Breast epithelium (tissue), 4 donors: ENCODE results near the gene SEC24C. TPM values are rescaled to one million over a fixed set of nuclear protein-coding genes. Genes with fewer than 3 reads are reported as not detected.

ENCODE experiments used
- DNase-seq, 2 donors: peaks; one replicate each; pipeline ENCODE4 v3.0.0-alpha.2; 2019; ENCODE audit warnings: low spot score in 2 of 2
- H3K27ac ChIP-seq, 2 donors: fragments of 200-600 bp; sonication (generic) in 1 of 2; one replicate each; pipeline ENCODE4 v1.5.1; 2016 to 2019; ENCODE audit warnings: mild to moderate bottlenecking in 1 of 2
- H3K27me3 ChIP-seq, 2 donors: fragments of 200-600 bp; sonication (generic) in 1 of 2; one replicate each; pipeline versions ENCODE4 v1.5.1 to v1.6.0; 2017 to 2019; ENCODE audit warnings: control low read depth in 1 of 2, mild to moderate bottlenecking in 1 of 2
- H3K36me3 ChIP-seq: fragments of 200-600 bp; one replicate; pipeline ENCODE4 v1.5.1; 2019
- H3K4me1 ChIP-seq, 2 donors: fragments of 200-600 bp; sonication (generic); one replicate each; pipeline ENCODE4 v1.5.1; 2016 to 2019; ENCODE audit warnings: control low read depth in 1 of 2
- H3K4me3 ChIP-seq, 3 donors: fragments of 200-600 bp; sonication (generic); 1 replicate in 2 of 3; 2 replicates in 1 of 3; pipeline ENCODE4 v1.5.1; 2016 to 2019; ENCODE audit warnings: mild to moderate bottlenecking in 3 of 3, moderate library complexity in 2 of 3
- H3K9me3 ChIP-seq, 2 donors: fragments of 200-600 bp; sonication (generic) in 1 of 2; one replicate each; pipeline ENCODE4 v1.5.1; 2016 to 2019; ENCODE audit warnings: control low read depth in 1 of 2
- POLR2A ChIP-seq: fragments of 450-650 bp; IDR thresholded peaks from one replicate; pipeline ENCODE4 v1.6.1; 2016; ENCODE audit warnings: antibody characterized with exemption, mild to moderate bottlenecking, moderate library complexity
- POLR2AphosphoS5 ChIP-seq, 3 donors: sonication (generic); formaldehyde crosslinking; IDR thresholded peaks; one replicate each; pipeline ENCODE4 v1.6.1; 2017; ENCODE audit warnings: antibody characterized with exemption in 3 of 3
- intact Hi-C: fragments of 100-400 bp; cut with DNase I; formaldehyde crosslinking; loops from one replicate; pipeline ENCODE4 v1.15.1; 2023; ENCODE audit warnings: low total_unique reads
- total RNA-seq, 3 donors: library from RNA; depleted of rRNA; stranded (reverse); fragments of >200 nt; gene quantifications; one replicate each; pipeline ENCODE4 v1.1.0, GENCODE V29; 2016
- TF ChIP-seq, protein P1 (sequence below), 3 donors: fragments of 450-650 bp; IDR thresholded peaks; one replicate each; pipeline ENCODE4 v1.5.1; 2016 to 2017; ENCODE audit warnings: antibody characterized with exemption in 3 of 3, mild to moderate bottlenecking in 3 of 3, moderate library complexity in 3 of 3

SEC24C gene
- total RNA-seq, 3 donors from 2014 or later = 33.9 to 57.7 (median 50.1) TPM

DNA sequence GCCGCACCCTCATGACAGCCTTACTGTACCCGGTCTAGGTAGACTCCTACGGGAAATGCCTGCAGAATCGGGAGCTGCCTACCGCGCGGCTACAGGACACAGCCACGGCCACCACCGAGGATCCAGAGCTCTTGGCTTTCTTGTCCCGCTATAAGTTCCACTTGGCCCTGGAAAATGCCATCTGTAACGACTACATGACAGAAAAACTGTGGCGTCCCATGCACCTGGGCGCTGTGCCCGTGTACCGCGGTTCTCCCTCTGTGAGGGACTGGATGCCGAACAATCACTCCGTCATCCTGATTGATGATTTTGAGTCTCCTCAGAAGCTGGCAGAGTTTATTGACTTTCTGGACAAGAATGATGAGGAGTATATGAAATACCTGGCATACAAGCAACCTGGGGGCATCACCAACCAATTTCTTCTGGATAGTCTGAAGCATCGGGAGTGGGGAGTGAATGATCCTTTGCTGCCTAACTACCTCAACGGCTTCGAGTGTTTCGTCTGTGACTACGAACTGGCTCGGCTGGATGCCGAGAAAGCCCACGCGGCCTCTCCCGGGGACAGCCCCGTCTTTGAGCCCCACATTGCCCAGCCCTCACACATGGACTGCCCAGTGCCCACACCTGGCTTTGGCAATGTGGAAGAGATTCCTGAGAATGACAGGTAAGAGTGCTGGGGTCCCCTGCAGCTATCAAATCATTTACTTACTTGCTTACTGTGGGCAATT lies 29.1 kb downstream of the SEC24C start:
- Histone ChIP-seq H3K4me1 (peaks cover 4 to 26% of the 10 kb centered on the region in 2 donors), H3K27ac (peak overlapping the region; percentile 95 to 100), H3K36me3 (no peaks in the 10 kb centered on the region), H3K9me3 (no peaks in the 10 kb centered on the region), H3K4me3 (peak overlapping the region; percentile 90 to 99 (median 96)), H3K27me3 (no peaks in the 10 kb centered on the region)
- DNase-seq = no peak
- intact Hi-C loops = no loop called here
- TF ChIP-seq POLR2A (no peak), POLR2AphosphoS5 (IDR thresholded peaks at IDR 0.05) (no peak)
- TF ChIP-seq, protein P1, sequence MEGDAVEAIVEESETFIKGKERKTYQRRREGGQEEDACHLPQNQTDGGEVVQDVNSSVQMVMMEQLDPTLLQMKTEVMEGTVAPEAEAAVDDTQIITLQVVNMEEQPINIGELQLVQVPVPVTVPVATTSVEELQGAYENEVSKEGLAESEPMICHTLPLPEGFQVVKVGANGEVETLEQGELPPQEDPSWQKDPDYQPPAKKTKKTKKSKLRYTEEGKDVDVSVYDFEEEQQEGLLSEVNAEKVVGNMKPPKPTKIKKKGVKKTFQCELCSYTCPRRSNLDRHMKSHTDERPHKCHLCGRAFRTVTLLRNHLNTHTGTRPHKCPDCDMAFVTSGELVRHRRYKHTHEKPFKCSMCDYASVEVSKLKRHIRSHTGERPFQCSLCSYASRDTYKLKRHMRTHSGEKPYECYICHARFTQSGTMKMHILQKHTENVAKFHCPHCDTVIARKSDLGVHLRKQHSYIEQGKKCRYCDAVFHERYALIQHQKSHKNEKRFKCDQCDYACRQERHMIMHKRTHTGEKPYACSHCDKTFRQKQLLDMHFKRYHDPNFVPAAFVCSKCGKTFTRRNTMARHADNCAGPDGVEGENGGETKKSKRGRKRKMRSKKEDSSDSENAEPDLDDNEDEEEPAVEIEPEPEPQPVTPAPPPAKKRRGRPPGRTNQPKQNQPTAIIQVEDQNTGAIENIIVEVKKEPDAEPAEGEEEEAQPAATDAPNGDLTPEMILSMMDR (IDR thresholded peaks at IDR 0.05) = no peak

DNA sequence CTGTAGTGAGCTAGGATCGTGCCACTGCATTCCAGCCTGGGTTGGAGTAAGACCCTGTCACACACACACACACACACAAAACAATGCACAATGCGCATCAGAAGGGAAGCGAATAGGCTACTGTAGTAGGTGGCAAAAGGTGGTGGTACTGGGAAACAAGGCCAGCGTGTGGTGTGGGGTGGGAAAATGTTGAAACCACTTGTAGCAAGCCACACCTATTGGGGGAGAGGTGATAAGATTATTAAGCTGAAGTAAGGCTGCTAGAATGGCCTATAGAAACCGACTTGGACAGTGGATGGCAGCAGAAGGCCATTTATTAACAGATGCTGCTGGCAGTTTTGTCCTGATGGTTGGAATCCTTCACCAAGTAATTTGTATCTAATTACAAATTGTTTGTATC lies 30.5 kb downstream of the SEC24C start:
- no peaks in the 10 kb centered on the region for H3K27me3 ChIP-seq
- H3K4me1 ChIP-seq = peaks cover 4 to 26% of the 10 kb centered on the region in 2 donors
- H3K9me3 ChIP-seq = no peaks in the 10 kb centered on the region
- no peak for DNase-seq
- H3K27ac ChIP-seq = no peak overlapping the region
- intact Hi-C loops = no loop called here
- no peaks in the 10 kb centered on the region for H3K36me3 ChIP-seq
- peak overlapping the region in 2 of 3 donors; percentile 90 to 99 for H3K4me3 ChIP-seq
- no peak for TF ChIP-seq POLR2AphosphoS5 (IDR thresholded peaks at IDR 0.05)
- TF ChIP-seq, protein P1 (IDR thresholded peaks at IDR 0.05) = no peak
- no peak for TF ChIP-seq POLR2A

DNA sequence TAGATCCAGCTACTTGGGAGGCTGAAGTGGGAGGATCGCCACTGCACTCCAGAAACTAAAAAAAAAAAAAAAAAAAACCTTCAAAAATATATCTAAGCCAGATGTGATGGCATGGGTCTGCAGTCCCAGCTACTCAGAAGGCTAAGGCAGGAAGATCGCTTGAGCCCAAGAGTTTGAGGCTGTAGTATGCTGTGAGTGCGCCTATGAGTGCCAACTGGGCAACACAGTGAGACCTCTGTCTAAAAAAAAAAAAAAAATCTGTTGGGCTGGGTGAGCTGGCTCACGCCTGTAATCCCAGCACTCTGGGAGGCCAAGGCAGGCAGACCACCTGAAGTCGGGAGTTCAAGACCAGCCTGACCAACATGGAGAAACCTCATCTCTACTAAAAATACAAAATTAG lies 34.8 kb downstream of the SEC24C start:
- no peaks in the 10 kb centered on the region for H3K9me3 ChIP-seq
- no peak overlapping the region for H3K27ac ChIP-seq
- no peak for DNase-seq
- no peaks in the 10 kb centered on the region for H3K27me3 ChIP-seq
- H3K4me3 ChIP-seq = no peak overlapping the region
- TF ChIP-seq POLR2AphosphoS5 (IDR thresholded peaks at IDR 0.05) (no peak), POLR2A (no peak)
- TF ChIP-seq, protein P1 (IDR thresholded peaks at IDR 0.05) = no peak
- intact Hi-C loops = no loop called here
- H3K36me3 ChIP-seq = no peaks in the 10 kb centered on the region
- H3K4me1 ChIP-seq = peaks cover 3 to 31% of the 10 kb centered on the region in 2 donors

DNA sequence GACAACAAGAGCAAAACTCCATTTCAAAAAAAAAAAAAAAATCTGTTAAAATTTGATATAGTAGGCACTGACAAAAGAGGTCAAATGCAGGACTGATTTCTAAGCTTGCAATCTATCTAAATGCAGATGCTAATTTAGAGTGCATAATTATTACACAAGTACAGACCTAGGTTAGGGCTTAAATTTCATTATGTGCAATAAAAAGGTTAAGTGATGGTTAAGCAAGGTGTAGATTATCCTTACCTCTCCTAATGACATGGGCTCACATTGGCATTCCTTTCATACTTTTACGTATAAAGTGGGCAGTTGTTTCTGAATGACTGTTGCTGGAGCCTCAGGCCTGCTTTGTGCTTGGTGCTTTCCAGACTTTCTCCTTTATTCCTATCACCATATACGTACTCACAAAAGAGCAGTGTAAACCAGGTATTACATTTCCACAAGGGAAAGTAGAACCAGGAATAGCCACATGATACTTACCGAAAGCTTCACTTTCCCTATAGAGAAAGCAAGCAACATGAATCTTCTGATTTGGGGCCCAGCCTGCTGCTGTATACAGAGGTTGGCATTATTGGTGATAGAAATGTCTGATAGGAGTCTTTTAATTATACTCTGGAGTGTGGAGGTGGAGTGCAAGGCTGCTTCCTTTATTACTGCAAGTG lies 35.5 kb downstream of the SEC24C start:
- Histone ChIP-seq H3K27ac (no peak overlapping the region), H3K36me3 (no peaks in the 10 kb centered on the region), H3K4me3 (no peak overlapping the region), H3K27me3 (no peaks in the 10 kb centered on the region), H3K4me1 (peaks cover 3 to 25% of the 10 kb centered on the region in 2 donors), H3K9me3 (no peaks in the 10 kb centered on the region)
- intact Hi-C loops = no loop called here
- TF ChIP-seq POLR2AphosphoS5 (IDR thresholded peaks at IDR 0.05) = no peak
- TF ChIP-seq, protein P1 (IDR thresholded peaks at IDR 0.05) = no peak
- TF ChIP-seq POLR2A = no peak
- no peak for DNase-seq

DNA sequence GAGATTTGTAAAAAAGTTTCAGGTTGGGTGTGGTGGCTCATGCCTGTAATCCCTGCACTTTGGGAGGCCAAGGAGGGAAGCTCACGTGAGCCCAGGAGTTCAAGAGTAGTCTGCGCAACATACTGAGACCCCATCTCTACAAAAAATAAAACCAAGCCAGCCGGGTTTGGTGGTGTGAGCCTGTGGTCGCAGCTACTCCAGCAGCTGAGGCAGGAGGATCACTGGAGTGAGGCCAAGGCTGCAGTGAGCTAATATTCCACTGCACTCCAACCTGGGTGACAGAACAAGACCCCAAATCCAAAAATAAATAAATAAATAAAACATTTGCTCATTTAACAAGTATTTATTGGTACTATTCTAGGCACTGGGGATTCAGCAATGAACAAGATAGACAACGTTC lies 36.1 kb downstream of the SEC24C start:
- Histone ChIP-seq H3K27ac (no peak overlapping the region), H3K4me1 (peaks cover 3 to 23% of the 10 kb centered on the region in 2 donors), H3K9me3 (no peaks in the 10 kb centered on the region), H3K36me3 (no peaks in the 10 kb centered on the region), H3K27me3 (no peaks in the 10 kb centered on the region), H3K4me3 (peak overlapping the region in 1 of 3 donors; percentile 88)
- no peak for DNase-seq
- intact Hi-C loops = no loop called here
- TF ChIP-seq POLR2AphosphoS5 (IDR thresholded peaks at IDR 0.05) (no peak), POLR2A (no peak)
- TF ChIP-seq, protein P1 (IDR thresholded peaks at IDR 0.05) = no peak
